WERI-Rb-1 (cell line): ENCODE data around the gene GOLGA6L2.
"Not testable (repeated sequence)": the region's sequence is repeated elsewhere in the genome, so short reads cannot be mapped to it uniquely, and the experiment has no call there.

Experiments
- DNase-seq: peaks from one replicate; pipeline ENCODE4 v3.0.0-alpha.2; 2020
- H3K27ac ChIP-seq: fragments of 250-450 bp; sonication (Bioruptor Pico); 2 replicates; pipeline ENCODE4 v1.5.1; 2020; ENCODE audit warnings: mild to moderate bottlenecking, moderate library complexity
- H3K27me3 ChIP-seq: fragments of 250-450 bp; sonication (Bioruptor Pico); 2 replicates; pipeline ENCODE4 v1.5.1; 2021; ENCODE audit warnings: mild to moderate bottlenecking, low read depth, moderate library complexity; ENCODE audit not compliant: insufficient read depth, severe bottlenecking
- H3K36me3 ChIP-seq: fragments of 250-450 bp; sonication (Bioruptor Pico); 2 replicates; pipeline ENCODE4 v1.5.1; 2020; ENCODE audit warnings: mild to moderate bottlenecking, moderate library complexity
- H3K4me3 ChIP-seq: 2 replicates; pipeline ENCODE4 v1.5.1; 2011; ENCODE audit warnings: low read depth, mild to moderate bottlenecking, control low read depth, low read length
- H3K9me3 ChIP-seq: fragments of 250-450 bp; sonication (Bioruptor Pico); 2 replicates; pipeline ENCODE4 v1.5.1; 2021; ENCODE audit warnings: mild to moderate bottlenecking, moderate library complexity; ENCODE audit not compliant: severe bottlenecking
- CTCF ChIP-seq: IDR thresholded peaks from 2 replicates; pipeline ENCODE4 v1.5.1; 2011; ENCODE audit warnings: low read depth, mild to moderate bottlenecking, control low read depth, inconsistent platforms, low read length

GOLGA6L2 gene

GRCh38 chr15:23411841-23412240, 35.2 kb downstream of the GOLGA6L2 start:
- no peak overlapping the region for H3K27ac ChIP-seq
- TF ChIP-seq CTCF = no peak

GRCh38 chr15:23403550-23403949, 43.5 kb downstream of the GOLGA6L2 start:
- no peak for DNase-seq

More at GRCh38 chr15:23411841-23412240, 35.2 kb downstream of the GOLGA6L2 start:
- no peak for DNase-seq
- Histone ChIP-seq H3K27me3 (peaks cover 7% of the 10 kb centered on the region), H3K4me3 (no peak overlapping the region), H3K9me3 (no peaks in the 10 kb centered on the region), H3K36me3 (no peaks in the 10 kb centered on the region)

DNA sequence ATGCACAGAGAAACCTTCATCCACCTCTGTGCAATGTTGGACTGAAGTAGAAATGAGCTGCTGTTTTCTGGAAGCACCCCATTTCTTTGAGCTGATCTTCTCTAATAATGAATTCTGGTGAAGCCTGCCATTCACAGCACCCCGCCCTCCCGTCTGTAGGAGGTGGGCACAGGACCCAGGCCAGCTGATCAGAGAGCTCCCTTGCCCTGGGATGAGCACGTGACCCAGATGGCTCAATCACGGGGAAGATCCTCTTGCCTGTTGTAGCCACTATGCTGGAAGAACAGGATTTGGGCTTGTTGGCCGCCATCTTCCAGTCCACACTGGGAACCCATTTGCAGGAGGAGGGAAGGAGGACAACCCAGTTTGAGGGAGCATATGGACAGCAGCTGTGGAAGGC, 44.5 kb downstream of the GOLGA6L2 start:
- peaks cover 8% of the 10 kb centered on the region for H3K27me3 ChIP-seq
- TF ChIP-seq CTCF = no peak
- no peaks in the 10 kb centered on the region for H3K36me3 ChIP-seq
- no peak for DNase-seq
- H3K9me3 ChIP-seq = no peaks in the 10 kb centered on the region
- H3K4me3 ChIP-seq = no peak overlapping the region
- H3K27ac ChIP-seq = no peak overlapping the region

More at GRCh38 chr15:23403550-23403949, 43.5 kb downstream of the GOLGA6L2 start:
- H3K36me3 ChIP-seq = no peaks in the 10 kb centered on the region
- no peak for TF ChIP-seq CTCF
- H3K27me3 ChIP-seq = peaks cover 8% of the 10 kb centered on the region
- H3K9me3 ChIP-seq = no peaks in the 10 kb centered on the region
- H3K4me3 ChIP-seq = no peak overlapping the region
- no peak overlapping the region for H3K27ac ChIP-seq

DNA sequence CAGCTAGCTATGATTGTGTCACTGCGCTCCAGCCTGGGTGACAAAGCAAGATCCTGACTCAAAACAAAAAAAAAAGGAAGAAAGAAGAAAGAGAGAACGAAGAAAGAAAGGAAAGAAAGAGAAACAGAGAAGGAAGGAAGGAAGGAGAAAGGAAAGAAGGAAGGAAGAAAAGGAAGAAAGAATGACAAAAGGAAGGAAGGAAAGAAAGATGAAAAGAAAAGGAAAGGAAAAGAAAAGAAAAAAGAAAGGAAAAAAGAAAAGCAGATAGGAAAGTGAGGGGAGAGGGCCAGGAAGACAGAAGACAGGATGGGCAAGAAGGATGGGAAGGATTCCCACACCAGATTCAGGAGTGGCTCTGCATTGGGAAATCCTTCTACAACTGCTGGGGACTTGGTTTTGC, 44.9 kb downstream of the GOLGA6L2 start:
- no peaks in the 10 kb centered on the region for H3K36me3 ChIP-seq
- no peak overlapping the region for H3K27ac ChIP-seq
- no peaks in the 10 kb centered on the region for H3K9me3 ChIP-seq
- TF ChIP-seq CTCF = no peak
- H3K4me3 ChIP-seq = no peak overlapping the region
- peaks cover 4% of the 10 kb centered on the region for H3K27me3 ChIP-seq
- DNase-seq = no peak

DNA sequence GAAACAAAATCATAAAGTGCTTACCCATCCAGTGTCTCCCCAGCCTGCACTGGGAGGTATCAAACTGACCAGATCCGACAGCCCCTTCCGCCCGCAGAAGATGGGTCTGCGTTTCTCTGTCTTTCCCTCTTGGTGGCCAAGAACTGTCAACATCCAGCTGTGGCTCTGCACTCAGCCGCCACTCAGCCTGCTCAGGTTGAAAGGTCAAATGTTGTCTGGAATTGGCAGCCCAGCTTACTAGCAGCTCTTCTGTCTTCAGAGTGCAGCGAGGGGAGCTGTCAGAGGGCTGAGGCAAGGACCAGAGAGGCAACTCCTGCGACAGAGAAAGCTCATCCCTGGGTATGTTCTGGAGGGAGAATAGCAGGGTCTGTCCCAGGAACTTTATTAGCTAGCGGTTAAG, 45.4 kb downstream of the GOLGA6L2 start:
- no peaks in the 10 kb centered on the region for H3K27me3 ChIP-seq
- H3K36me3 ChIP-seq = no peaks in the 10 kb centered on the region
- no peak overlapping the region for H3K27ac ChIP-seq
- no peak for DNase-seq
- no peaks in the 10 kb centered on the region for H3K9me3 ChIP-seq
- no peak for TF ChIP-seq CTCF
- no peak overlapping the region for H3K4me3 ChIP-seq

GRCh38 chr15:23399207-23399606, 47.8 kb downstream of the GOLGA6L2 start:
- H3K27me3 ChIP-seq, H3K9me3 ChIP-seq, H3K36me3 ChIP-seq, DNase-seq, H3K4me3 ChIP-seq, H3K27ac ChIP-seq: not testable (repeated sequence)

DNA sequence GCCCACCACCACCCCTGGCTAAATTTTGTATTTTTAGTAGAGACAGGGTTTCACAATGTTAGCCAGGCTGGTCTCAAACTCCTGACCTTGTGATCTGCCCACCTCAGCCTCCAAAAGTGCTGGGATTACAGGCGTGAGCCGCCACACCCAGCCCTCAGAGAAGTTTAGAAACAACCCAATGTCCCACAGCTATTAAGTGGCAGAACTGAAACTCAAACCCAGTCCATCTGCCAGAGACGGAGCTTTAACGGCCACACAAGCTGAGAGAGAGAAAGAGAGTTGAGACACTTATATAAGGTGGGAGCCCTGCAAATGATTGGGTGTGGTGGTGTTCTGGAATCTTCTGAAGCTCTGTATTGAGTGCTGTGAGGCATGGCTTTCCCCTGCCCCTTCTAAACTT, 48.7 kb downstream of the GOLGA6L2 start:
- H3K4me3 ChIP-seq, H3K27me3 ChIP-seq, H3K9me3 ChIP-seq: not testable (repeated sequence)

More for the DNA sequence above, 48.7 kb downstream of the GOLGA6L2 start:
- H3K27ac ChIP-seq, H3K36me3 ChIP-seq, DNase-seq: not testable (repeated sequence)
